Fibroblast of mammary gland (primary cell): ENCODE data around the gene CPTP.
A peak's percentile ranks its signal among the peaks of the same experiment; 100 is the strongest.
"Not testable (repeated sequence)": the region's sequence is repeated elsewhere in the genome, so short reads cannot be mapped to it uniquely, and the experiment has no call there.

Experiments
- DNase-seq: peaks from one replicate; pipeline ENCODE4 v3.0.0-alpha.2; 2010; ENCODE audit warnings: low read depth
- H3K4me3 ChIP-seq: 2 replicates; pipeline ENCODE4 v1.5.1; 2011; ENCODE audit warnings: low read depth, mild to moderate bottlenecking, low read length, moderate library complexity; ENCODE audit not compliant: control insufficient read depth
- CTCF ChIP-seq: conservative IDR thresholded peaks from 2 replicates; pipeline ENCODE4 v1.5.1; 2011; ENCODE audit warnings: low read depth, low read length, inconsistent platforms; ENCODE audit not compliant: control insufficient read depth, insufficient read depth

Gene CPTP

GRCh38 chr1:1315435-1315954, 9.1 kb upstream of the CPTP start:
- DNase-seq: no peak
- TF ChIP-seq CTCF: no peak
- H3K4me3 ChIP-seq: no peak overlapping the region

- not testable (repeated sequence) for H3K4me3 ChIP-seq, DNase-seq
Measured at GRCh38 chr1:1316199-1316598, 8.4 kb upstream of the CPTP start.

GRCh38 chr1:1317420-1317819, 7.2 kb upstream of the CPTP start:
- no peak overlapping the region for H3K4me3 ChIP-seq
- no peak for DNase-seq
- no peak for TF ChIP-seq CTCF

- no peak for TF ChIP-seq CTCF
- H3K4me3 ChIP-seq: no peak overlapping the region
- DNase-seq: peak; percentile 97
Measured at GRCh38 chr1:1318131-1318652, 6.4 kb upstream of the CPTP start.

GRCh38 chr1:1318777-1319645, 5.6 kb upstream of the CPTP start:
- TF ChIP-seq CTCF: no peak
- no peak overlapping the region for H3K4me3 ChIP-seq
- no peak for DNase-seq

GRCh38 chr1:1319646-1319941, 5.0 kb upstream of the CPTP start:
- no peak for DNase-seq
- H3K4me3 ChIP-seq: no peak overlapping the region
- no peak for TF ChIP-seq CTCF

- peak; percentile 48 for DNase-seq
- no peak for TF ChIP-seq CTCF
- no peak overlapping the region for H3K4me3 ChIP-seq
Measured at GRCh38 chr1:1320666-1321448, 3.7 kb upstream of the CPTP start.
